Activated CD8-positive, alpha-beta T cell treated with anti-CD3 and anti-CD28 coated beads for 36 hours (primary cell): ENCODE data around the gene GRID1. TPM values are rescaled to one million over a fixed set of nuclear protein-coding genes. Genes with fewer than 3 reads are reported as not detected.

Experiments used
- ATAC-seq: fragments of 200-7000 bp; cut with Tn5 transposase; one replicate; pipeline ENCODE4 v1.10.0; 2021; ENCODE audit warnings: mild to moderate bottlenecking, moderate library complexity
- CTCF ChIA-PET: fragments of 350-600 bp; sonication (Branson Sonifier 250); formaldehyde crosslinking; loops from one replicate; lab custom pipeline; 2021; ENCODE audit warnings: antibody characterized with exemption; lab: Charles Lee
- POLR2A ChIA-PET: fragments of 350-600 bp; sonication (Branson Sonifier 250); formaldehyde crosslinking; loops from one replicate; lab custom pipeline; 2021; ENCODE audit warnings: antibody characterized with exemption; lab: Charles Lee
- DNase-seq: peaks from one replicate; pipeline ENCODE4 v3.0.0-alpha.2; 2020
- H3K27ac Mint-ChIP-seq: one replicate; pipeline ENCODE4 v1.8.0; 2021; ENCODE audit warnings: mild to moderate bottlenecking, mixed read lengths
- H3K27me3 Mint-ChIP-seq: one replicate; pipeline ENCODE4 v1.8.0; 2021; ENCODE audit warnings: mixed read lengths
- H3K36me3 Mint-ChIP-seq: one replicate; pipeline ENCODE4 v1.8.0; 2021; ENCODE audit warnings: low read depth, mixed read lengths
- H3K4me1 Mint-ChIP-seq: one replicate; pipeline ENCODE4 v1.8.0; 2021; ENCODE audit warnings: low read depth, mixed read lengths
- H3K4me3 Mint-ChIP-seq: one replicate; pipeline ENCODE4 v1.8.0; 2021; ENCODE audit warnings: mild to moderate bottlenecking, moderate library complexity, mixed read lengths
- H3K9me3 Mint-ChIP-seq: one replicate; pipeline ENCODE4 v1.8.0; 2021; ENCODE audit warnings: mixed read lengths
- CTCF ChIP-seq: fragments of 200-600 bp; IDR thresholded peaks from one replicate; pipeline ENCODE4 v1.8.0; 2022; ENCODE audit warnings: antibody characterized with exemption, mild to moderate bottlenecking
- intact Hi-C: fragments of 100-400 bp; cut with micrococcal nuclease; formaldehyde crosslinking; loops from one replicate; pipeline ENCODE4 v1.10.0; 2022
- total RNA-seq, 2 experiments: library from RNA; stranded (reverse); gene quantifications; one replicate each; pipeline ENCODE4 v1.2.3, GENCODE V29; 2021

Gene GRID1
- total RNA-seq, 2 experiments from 2014 or later = not detected

GRCh38 chr10:86056672-86057071 is 309.9 kb downstream of the GRID1 start:
- DNase-seq (no peak), ATAC-seq (no peak)
- Mint-ChIP-seq H3K4me3 (no peak overlapping the region), H3K4me1 (no peaks in the 10 kb centered on the region), H3K9me3 (no peaks in the 10 kb centered on the region), H3K36me3 (no peaks in the 10 kb centered on the region), H3K27me3 (peaks cover 19% of the 10 kb centered on the region), H3K27ac (no peak overlapping the region)
- ChIA-PET CTCF (no interaction called here), POLR2A (no interaction called here)
- intact Hi-C loops = no loop called here
- no peak for TF ChIP-seq CTCF

GRCh38 chr10:86055928-86056327 is 310.7 kb downstream of the GRID1 start:
- DNase-seq (no peak), ATAC-seq (no peak)
- no peak for TF ChIP-seq CTCF
- ChIA-PET POLR2A (no interaction called here), CTCF (no interaction called here)
- no peaks in the 10 kb centered on the region for H3K4me1 Mint-ChIP-seq
- intact Hi-C loops = no loop called here
- H3K4me3 Mint-ChIP-seq = no peak overlapping the region
- H3K27me3 Mint-ChIP-seq = peaks cover 21% of the 10 kb centered on the region
- H3K9me3 Mint-ChIP-seq = no peaks in the 10 kb centered on the region
- no peaks in the 10 kb centered on the region for H3K36me3 Mint-ChIP-seq
- H3K27ac Mint-ChIP-seq = no peak overlapping the region

- ATAC-seq (no peak), DNase-seq (no peak)
- no peak overlapping the region for H3K4me3 Mint-ChIP-seq
- TF ChIP-seq CTCF = no peak
- ChIA-PET CTCF (no interaction called here), POLR2A (no interaction called here)
- H3K36me3 Mint-ChIP-seq = no peaks in the 10 kb centered on the region
- H3K27ac Mint-ChIP-seq = no peak overlapping the region
- no peaks in the 10 kb centered on the region for H3K4me1 Mint-ChIP-seq
- H3K9me3 Mint-ChIP-seq = no peaks in the 10 kb centered on the region
- intact Hi-C loops = no loop called here
- H3K27me3 Mint-ChIP-seq = peaks cover 21% of the 10 kb centered on the region
These were observed 312.9 kb downstream of the GRID1 start for GRCh38 chr10:86053675-86054074.

- no peak overlapping the region for H3K27ac Mint-ChIP-seq
- ChIA-PET POLR2A (interaction anchor here (1.4 kb wide), 1 partner anchor 9 kb away, joined by 3 read pairs; no protein-coding TSS in a partner anchor), CTCF (no interaction called here)
- no peak overlapping the region for H3K4me3 Mint-ChIP-seq
- DNase-seq = no peak
- peaks cover 21% of the 10 kb centered on the region for H3K27me3 Mint-ChIP-seq
- TF ChIP-seq CTCF = no peak
- H3K9me3 Mint-ChIP-seq = no peaks in the 10 kb centered on the region
- H3K4me1 Mint-ChIP-seq = peaks cover 18% of the 10 kb centered on the region
- intact Hi-C loops = no loop called here
- ATAC-seq = no peak
- H3K36me3 Mint-ChIP-seq = no peaks in the 10 kb centered on the region
These were observed 315.0 kb downstream of the GRID1 start for GRCh38 chr10:86051586-86051985.

- intact Hi-C loops = no loop called here
- DNase-seq (no peak), ATAC-seq (no peak)
- H3K27me3 Mint-ChIP-seq = peaks cover 25% of the 10 kb centered on the region
- no peaks in the 10 kb centered on the region for H3K36me3 Mint-ChIP-seq
- H3K4me1 Mint-ChIP-seq = peaks cover 22% of the 10 kb centered on the region
- no peak overlapping the region for H3K4me3 Mint-ChIP-seq
- CTCF ChIA-PET = no interaction called here
- POLR2A ChIA-PET = no interaction called here
- H3K27ac Mint-ChIP-seq = no peak overlapping the region
- TF ChIP-seq CTCF = no peak
- H3K9me3 Mint-ChIP-seq = no peaks in the 10 kb centered on the region
These were observed 317.2 kb downstream of the GRID1 start for GRCh38 chr10:86049442-86049841.
